ENCODE results near the gene DNM2.
"Not testable (repeated sequence)": the region's sequence is repeated elsewhere in the genome, so short reads cannot be mapped to it uniquely, and the experiment has no call there.

Gene DNM2

DNA sequence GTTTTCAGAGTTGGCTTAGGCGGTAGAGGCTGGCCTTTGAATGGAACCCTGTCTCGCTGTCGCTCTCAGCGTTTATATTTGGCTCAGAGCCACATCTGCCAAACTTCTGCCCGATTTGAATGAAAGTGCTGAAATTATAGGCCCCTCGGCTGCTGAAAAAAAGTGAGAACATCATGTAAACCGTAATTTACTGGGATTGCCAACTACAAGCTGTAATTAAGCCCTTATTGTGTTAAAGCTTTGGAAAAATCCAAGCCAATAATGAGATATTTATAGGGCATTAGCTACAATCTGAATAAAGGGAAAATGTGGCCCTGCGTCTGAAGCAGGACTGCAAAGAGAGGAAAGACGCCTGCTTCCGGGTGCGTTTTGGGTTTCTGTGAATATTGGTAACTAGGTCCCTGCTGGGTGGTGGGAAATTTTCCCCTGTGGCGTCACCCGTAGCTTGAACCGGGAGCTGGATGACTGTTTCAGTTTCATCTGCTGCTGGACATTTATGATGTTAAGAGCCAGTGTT, 9.9 kb downstream of the DNM2 start:
- no peak for DNase-seq

DNA sequence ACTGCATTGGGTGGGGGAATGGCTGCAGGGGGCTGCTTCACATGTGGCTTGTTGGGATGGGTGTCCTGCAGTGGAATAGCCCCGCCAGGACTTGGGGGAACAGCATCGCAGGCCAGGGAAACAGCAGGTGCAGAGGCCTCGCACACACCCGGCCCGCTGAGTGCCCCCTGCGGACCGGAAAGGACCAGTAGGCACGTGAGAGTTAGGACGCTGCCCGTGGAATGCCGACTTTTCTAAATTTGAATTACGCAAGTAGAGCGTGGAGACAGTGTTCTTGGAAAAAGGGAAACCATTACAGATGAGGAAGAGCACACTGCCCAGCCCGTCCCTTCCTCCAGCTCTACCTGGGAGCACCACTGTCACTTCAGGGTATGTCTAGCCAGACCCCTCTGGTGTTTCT, 11.5 kb downstream of the DNM2 start:
- no peak for DNase-seq

DNA sequence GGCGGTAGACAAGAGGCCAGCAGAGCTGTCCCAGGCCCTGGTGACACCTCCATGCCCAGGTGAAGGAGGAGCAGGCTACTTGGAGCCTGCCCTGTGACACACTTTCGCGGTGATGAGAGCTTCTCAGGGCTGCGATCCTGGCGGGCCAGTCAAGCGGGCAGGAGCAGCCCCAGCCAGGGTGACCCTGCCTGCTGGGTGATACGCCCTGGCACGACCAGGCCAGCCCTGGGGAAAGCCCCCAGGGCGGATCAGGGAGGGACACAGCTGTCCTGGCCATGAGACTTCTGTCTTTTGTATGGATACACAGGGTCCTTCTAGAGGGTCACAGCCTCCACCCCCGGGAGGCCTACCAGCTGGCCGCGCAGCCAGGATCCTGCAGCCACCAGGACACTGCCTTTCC, 13.1 kb downstream of the DNM2 start:
- DNase-seq = no peak

DNA sequence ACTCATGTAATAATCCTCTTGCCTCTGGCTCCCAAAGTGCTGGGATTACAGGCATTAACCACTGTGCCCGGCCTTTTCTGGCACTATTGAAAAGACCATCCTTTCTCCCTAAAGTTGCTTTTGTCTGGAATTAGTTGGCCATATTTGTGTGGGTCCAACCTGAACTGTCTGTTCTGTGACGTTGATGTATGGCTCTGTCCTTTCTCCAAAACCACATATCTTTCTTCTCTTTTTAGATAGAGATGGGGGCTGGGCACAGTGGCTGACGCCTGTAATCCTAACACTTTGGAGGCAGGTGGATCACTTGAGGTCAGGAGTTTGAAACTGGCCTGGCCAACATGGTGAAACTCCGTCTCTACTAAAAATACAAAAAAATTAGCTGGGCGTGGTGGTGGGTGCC, 17.9 kb downstream of the DNM2 start:
- DNase-seq = no peak

DNA sequence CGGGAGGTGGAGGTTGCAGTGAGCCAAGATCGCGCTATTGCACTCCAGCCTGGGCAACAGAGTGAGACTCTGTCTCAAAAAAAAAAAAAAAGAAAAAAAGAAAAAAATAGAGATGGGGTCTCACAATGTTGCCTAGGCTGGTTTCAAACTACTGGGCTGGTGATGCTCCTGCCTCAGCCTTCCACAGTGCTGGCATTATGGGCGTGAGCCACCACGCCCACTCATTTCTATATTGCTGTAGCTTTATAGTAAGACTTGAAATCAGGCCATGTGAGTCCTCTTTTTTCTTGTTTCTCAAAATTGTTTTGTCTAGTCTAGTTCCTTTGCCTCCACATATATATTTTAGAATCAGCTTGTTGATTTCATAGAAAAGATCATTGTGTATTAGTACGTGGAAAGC, 18.3 kb downstream of the DNM2 start:
- no peak for DNase-seq

- no peak for DNase-seq
Observed at GRCh38 chr19:10736916-10737551, 19.2 kb downstream of the DNM2 start.

DNA sequence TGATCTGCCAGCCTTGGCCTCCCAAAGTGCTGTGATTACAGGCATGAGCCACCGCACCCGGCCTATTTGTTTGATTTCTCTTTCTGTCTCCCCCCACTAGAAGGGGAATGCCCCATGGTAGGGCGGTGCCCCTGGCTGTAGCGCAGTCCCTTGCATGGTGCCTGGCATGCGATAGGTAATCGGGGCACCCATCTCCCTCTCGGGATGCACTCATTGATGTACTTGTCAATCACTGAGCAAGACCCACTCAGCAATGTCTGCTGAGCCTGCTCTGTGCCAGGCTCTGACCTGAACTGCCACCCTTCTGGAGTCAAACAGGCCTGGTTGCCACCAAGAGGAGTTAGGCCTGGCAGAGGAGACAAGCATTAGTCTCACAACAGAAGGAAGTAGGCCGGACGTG, 19.8 kb downstream of the DNM2 start:
- no peak for DNase-seq

DNA sequence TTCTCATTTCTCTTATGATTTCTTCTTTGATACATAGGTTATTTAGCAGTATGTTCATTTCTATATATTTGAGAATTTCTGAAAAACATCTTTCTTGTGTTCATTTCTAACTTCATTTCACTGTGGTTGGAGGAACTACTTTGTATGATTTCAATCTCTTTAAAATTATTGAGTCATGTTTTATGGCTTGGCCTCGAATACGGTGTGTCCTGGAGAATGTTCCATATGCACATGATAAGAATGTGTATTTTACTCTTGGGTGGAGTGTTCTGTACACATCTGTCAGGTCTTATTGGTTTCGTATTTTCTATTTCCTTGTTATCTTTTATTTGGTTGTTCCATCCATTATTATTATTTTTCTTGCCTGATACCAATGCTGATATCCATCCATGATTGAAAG, 22.9 kb downstream of the DNM2 start:
- DNase-seq = no peak

GRCh38 chr19:10742476-10742875, 24.6 kb downstream of the DNM2 start:
- no peak for DNase-seq

- DNase-seq = no peak
Observed at GRCh38 chr19:10744253-10744798, 26.4 kb downstream of the DNM2 start.

DNA sequence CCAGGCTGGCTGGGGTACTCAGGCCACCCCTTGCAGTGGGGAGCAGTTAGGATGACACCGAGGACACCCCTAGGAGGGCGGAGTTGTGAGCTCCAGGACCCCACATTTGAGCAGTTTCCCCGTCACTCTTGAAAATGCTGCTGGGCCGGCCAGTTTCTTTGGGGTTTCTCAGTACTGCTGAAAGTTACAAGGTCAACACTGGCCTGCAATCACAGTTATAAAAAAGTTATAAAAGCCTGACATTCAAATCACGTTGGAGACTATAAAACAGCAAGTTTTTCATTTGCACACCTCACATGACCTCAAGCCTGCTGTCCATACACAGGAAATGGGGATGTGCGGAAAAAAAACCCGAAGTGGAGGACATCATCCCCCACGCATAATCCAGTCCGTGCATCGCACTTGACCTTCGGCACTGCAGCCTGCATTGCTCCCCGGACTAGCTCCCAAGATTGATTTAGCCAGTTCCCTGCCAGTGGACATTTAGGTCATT, 27.0 kb downstream of the DNM2 start:
- no peak for DNase-seq

DNA sequence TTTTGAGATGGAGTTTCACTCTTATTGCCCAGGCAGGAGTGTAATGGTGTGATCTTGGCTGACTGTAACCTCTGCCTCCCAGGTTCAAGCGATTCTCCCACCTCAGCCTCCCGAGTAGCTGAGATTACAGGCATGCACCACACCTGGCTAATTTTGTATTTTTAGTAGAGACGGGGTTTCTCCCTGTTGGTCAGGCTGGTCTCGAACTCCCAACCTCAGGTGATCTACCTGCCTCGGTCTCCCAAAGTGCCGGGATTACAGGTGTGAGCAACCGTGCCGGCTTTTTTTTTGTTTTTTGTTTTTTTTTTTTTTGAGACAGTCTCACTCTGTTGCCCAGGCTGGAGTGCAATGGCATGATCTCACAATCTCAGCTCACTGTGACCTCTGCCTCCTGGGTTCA, 28.6 kb downstream of the DNM2 start:
- DNase-seq = not testable (repeated sequence)

- DNase-seq = no peak
Observed at GRCh38 chr19:10747271-10747670, 29.4 kb downstream of the DNM2 start.

GRCh38 chr19:10747674-10748073, 29.8 kb downstream of the DNM2 start:
- DNase-seq = no peak

GRCh38 chr19:10748195-10748926, 30.5 kb downstream of the DNM2 start:
- DNase-seq = no peak

DNA sequence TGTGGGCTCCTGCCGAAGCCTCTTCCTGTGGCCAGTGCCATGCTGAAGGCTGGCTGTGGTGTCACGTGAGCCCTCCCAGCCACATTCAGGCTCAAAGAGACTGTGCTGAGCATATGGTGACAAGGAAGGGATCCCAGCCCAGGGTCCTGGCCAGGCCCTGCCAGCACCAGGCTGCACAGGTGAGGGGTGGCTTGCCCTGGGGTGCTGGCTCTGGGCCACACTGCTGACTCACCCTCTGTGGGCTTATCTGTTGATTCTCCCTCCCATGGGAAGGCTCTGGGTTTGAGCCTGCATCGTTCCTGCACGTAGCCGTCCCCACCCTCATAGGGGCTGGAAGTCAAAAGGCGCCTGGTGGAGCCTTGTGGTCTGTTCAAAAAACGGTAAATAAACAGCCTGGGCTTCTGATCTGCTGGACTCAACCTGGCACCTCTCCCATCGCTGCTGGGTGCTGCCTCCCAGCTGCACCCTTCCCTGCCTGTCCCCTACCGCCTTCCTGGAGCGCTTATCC, 31.1 kb downstream of the DNM2 start:
- DNase-seq = no peak

GRCh38 chr19:10749435-10750384, 31.8 kb downstream of the DNM2 start:
- DNase-seq = no peak

GRCh38 chr19:10751109-10751953, 33.5 kb downstream of the DNM2 start:
- DNase-seq = no peak

- DNase-seq = no peak
Observed at GRCh38 chr19:10752237-10752912, 34.5 kb downstream of the DNM2 start.

GRCh38 chr19:10752913-10753704, 35.2 kb downstream of the DNM2 start:
- no peak for DNase-seq

Data from CD4-positive, alpha-beta T cell treated with Interleukin-1 beta for 1 hour (primary cell).